Stomach (tissue), 4 donors: ENCODE data around the gene PARVB.

Experiments
- CTCF ChIP-seq, 7 experiments: fragments of 450-650 bp in 4 of 7; fragments of 200-600 bp in 3 of 7; sonication (generic) in 3 of 7; IDR thresholded peaks; one replicate each; pipeline ENCODE4 v1.5.1; 2016 to 2019; ENCODE audit warnings: antibody characterized with exemption in 7 of 7, control low read depth in 2 of 7, mild to moderate bottlenecking in 1 of 7
- POLR2A ChIP-seq, 4 donors: fragments of 450-650 bp; IDR thresholded peaks; one replicate each; pipeline ENCODE4 v1.6.1; 2016; ENCODE audit warnings: antibody characterized with exemption in 4 of 4, control low read depth in 2 of 4, mild to moderate bottlenecking in 1 of 4, moderate library complexity in 1 of 4
- POLR2AphosphoS5 ChIP-seq, 3 donors: sonication (generic); formaldehyde crosslinking; IDR thresholded peaks; one replicate each; pipeline ENCODE4 v1.6.1; 2016; ENCODE audit warnings: antibody characterized with exemption in 3 of 3

DNA sequence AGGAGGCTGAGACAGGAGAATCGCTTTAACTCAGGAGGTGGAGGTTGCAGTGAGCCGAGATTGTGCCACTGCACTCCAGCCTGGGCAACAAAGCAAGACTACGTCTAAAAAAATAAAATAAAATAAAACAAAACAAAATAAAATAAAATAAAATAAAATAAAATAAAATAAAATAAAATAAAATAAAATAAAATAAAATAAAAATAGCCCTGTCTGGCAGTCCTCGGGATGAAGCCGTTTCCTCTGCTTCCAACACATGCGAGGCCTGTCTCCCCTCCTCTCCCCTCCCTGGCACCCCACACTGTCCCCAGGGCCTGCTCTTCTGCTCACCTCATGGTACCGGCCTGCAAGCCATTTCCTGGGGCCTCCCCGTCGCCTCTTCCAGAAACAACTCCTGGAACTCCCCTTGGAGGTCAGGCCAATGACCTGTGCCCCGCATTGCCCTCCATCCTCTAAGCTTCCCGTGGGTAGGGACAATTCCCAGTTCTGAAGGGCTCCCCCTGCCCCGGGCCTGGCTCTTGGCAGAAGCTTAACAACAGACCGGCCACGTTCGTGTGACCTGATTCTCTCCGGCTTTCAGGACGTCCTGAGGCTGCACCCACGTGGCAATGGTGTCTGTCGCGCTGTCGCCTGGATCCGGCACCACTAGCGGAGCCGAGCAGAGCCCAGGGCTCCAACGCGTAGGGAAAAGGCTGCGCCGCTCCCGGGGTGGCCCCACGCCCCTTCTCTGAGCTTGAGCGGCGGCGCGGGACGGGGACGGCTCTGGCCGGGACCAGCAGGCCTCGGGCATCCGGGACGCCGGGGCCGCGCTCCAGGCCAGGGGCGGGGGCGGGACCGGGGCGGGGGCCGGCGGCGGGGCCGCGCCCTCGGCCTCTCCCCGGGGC, 456 bp upstream of the PARVB start:
- TF ChIP-seq POLR2A (IDR thresholded peaks at IDR 0.05) (no peak), CTCF (IDR thresholded peaks at IDR 0.05) (no peak), POLR2AphosphoS5 (IDR thresholded peaks at IDR 0.05) (peak in 1 of 3 donors; percentile 14)
